T-helper 1 cell treated with Interleukin-12 subunit alpha and Interleukin-12 subunit beta and Interleukin-4 antibody, amounts not matched to agents 30 μg/mL and 1 μg/mL, for 36 hours (primary cell): ENCODE results near the gene BAIAP2L1.

Source experiments
- H3K27ac Mint-ChIP-seq: one replicate; pipeline ENCODE4 v1.8.0; 2021; ENCODE audit warnings: mild to moderate bottlenecking, mixed read lengths
- H3K27me3 Mint-ChIP-seq: one replicate; pipeline ENCODE4 v1.8.0; 2021; ENCODE audit warnings: low read depth, mixed read lengths
- H3K36me3 Mint-ChIP-seq: one replicate; pipeline ENCODE4 v1.8.0; 2021; ENCODE audit warnings: low read depth, mixed read lengths
- H3K4me1 Mint-ChIP-seq: one replicate; pipeline ENCODE4 v1.8.0; 2021; ENCODE audit warnings: low read depth, mixed read lengths
- H3K4me3 Mint-ChIP-seq: one replicate; pipeline ENCODE4 v1.8.0; 2021; ENCODE audit warnings: mild to moderate bottlenecking, moderate library complexity, mixed read lengths
- H3K9me3 Mint-ChIP-seq: one replicate; pipeline ENCODE4 v1.8.0; 2021; ENCODE audit warnings: mixed read lengths

Gene BAIAP2L1

GRCh38 chr7:98251601-98252424, 149.1 kb downstream of the BAIAP2L1 start, which contains the start of gene TECPR1:
Gene TECPR1, minus strand, starts transcription at chr7:98252232. Its CDS starts 6,086 bp downstream, at chr7:98246146.
- peaks cover 48% of the 10 kb centered on the region for H3K4me1 Mint-ChIP-seq
- no peaks in the 10 kb centered on the region for H3K27me3 Mint-ChIP-seq
- H3K9me3 Mint-ChIP-seq = no peaks in the 10 kb centered on the region
- peak within 1 kb of the TSS; percentile 94 for H3K4me3 Mint-ChIP-seq
- peaks cover 23% of the 10 kb centered on the region for H3K36me3 Mint-ChIP-seq
- peak within 1 kb of the TSS; percentile 99 for H3K27ac Mint-ChIP-seq

GRCh38 chr7:98251231-98251600, 149.7 kb downstream of the BAIAP2L1 start:
- H3K4me3 Mint-ChIP-seq = peak overlapping the region; percentile 94
- H3K27ac Mint-ChIP-seq = peak overlapping the region; percentile 99
- no peaks in the 10 kb centered on the region for H3K27me3 Mint-ChIP-seq
- H3K9me3 Mint-ChIP-seq = no peaks in the 10 kb centered on the region
- H3K4me1 Mint-ChIP-seq = peaks cover 42% of the 10 kb centered on the region
- peaks cover 20% of the 10 kb centered on the region for H3K36me3 Mint-ChIP-seq

- peak overlapping the region; percentile 99 for H3K27ac Mint-ChIP-seq
- H3K27me3 Mint-ChIP-seq = no peaks in the 10 kb centered on the region
- peaks cover 39% of the 10 kb centered on the region for H3K4me1 Mint-ChIP-seq
- no peaks in the 10 kb centered on the region for H3K9me3 Mint-ChIP-seq
- peak overlapping the region; percentile 94 for H3K4me3 Mint-ChIP-seq
- peaks cover 20% of the 10 kb centered on the region for H3K36me3 Mint-ChIP-seq
Observed at GRCh38 chr7:98250789-98251188, 150.1 kb downstream of the BAIAP2L1 start.

- Mint-ChIP-seq H3K27ac (peak overlapping the region; percentile 99), H3K27me3 (no peaks in the 10 kb centered on the region), H3K9me3 (no peaks in the 10 kb centered on the region), H3K4me1 (peaks cover 29% of the 10 kb centered on the region), H3K4me3 (peak overlapping the region; percentile 94), H3K36me3 (peaks cover 22% of the 10 kb centered on the region)
Observed at GRCh38 chr7:98249106-98249505, 151.8 kb downstream of the BAIAP2L1 start.

- no peaks in the 10 kb centered on the region for H3K27me3 Mint-ChIP-seq
- H3K4me1 Mint-ChIP-seq = peaks cover 26% of the 10 kb centered on the region
- no peaks in the 10 kb centered on the region for H3K9me3 Mint-ChIP-seq
- H3K36me3 Mint-ChIP-seq = peaks cover 20% of the 10 kb centered on the region
- H3K27ac Mint-ChIP-seq = peak overlapping the region; percentile 80
- peak overlapping the region; percentile 37 for H3K4me3 Mint-ChIP-seq
Observed at GRCh38 chr7:98248156-98248555, 152.7 kb downstream of the BAIAP2L1 start.

- H3K27ac Mint-ChIP-seq = no peak overlapping the region
- peaks cover 21% of the 10 kb centered on the region for H3K36me3 Mint-ChIP-seq
- no peaks in the 10 kb centered on the region for H3K27me3 Mint-ChIP-seq
- no peak overlapping the region for H3K4me3 Mint-ChIP-seq
- peaks cover 12% of the 10 kb centered on the region for H3K4me1 Mint-ChIP-seq
- no peaks in the 10 kb centered on the region for H3K9me3 Mint-ChIP-seq
Observed at GRCh38 chr7:98244871-98245270, 156.0 kb downstream of the BAIAP2L1 start.

- Mint-ChIP-seq H3K27ac (no peak overlapping the region), H3K4me3 (no peak overlapping the region), H3K36me3 (peaks cover 16% of the 10 kb centered on the region), H3K27me3 (no peaks in the 10 kb centered on the region), H3K9me3 (no peaks in the 10 kb centered on the region), H3K4me1 (peaks cover under 1% of the 10 kb centered on the region)
Observed at GRCh38 chr7:98242934-98243333, 158.0 kb downstream of the BAIAP2L1 start.

GRCh38 chr7:98242342-98242741, 158.5 kb downstream of the BAIAP2L1 start:
- Mint-ChIP-seq H3K36me3 (peaks cover 15% of the 10 kb centered on the region), H3K27me3 (no peaks in the 10 kb centered on the region), H3K4me1 (no peaks in the 10 kb centered on the region), H3K4me3 (no peak overlapping the region), H3K9me3 (no peaks in the 10 kb centered on the region), H3K27ac (no peak overlapping the region)

- Mint-ChIP-seq H3K27me3 (no peaks in the 10 kb centered on the region), H3K36me3 (peaks cover 17% of the 10 kb centered on the region), H3K27ac (no peak overlapping the region), H3K9me3 (no peaks in the 10 kb centered on the region), H3K4me1 (no peaks in the 10 kb centered on the region), H3K4me3 (no peak overlapping the region)
Observed at GRCh38 chr7:98241674-98242241, 159.1 kb downstream of the BAIAP2L1 start.
